Peyer's patch (tissue), 4 donors: ENCODE data around the gene PRICKLE1. TPM values are rescaled to one million over a fixed set of nuclear protein-coding genes. Genes with fewer than 3 reads are reported as not detected.

Experiments
- DNase-seq, 3 donors: peaks; one replicate each; pipeline ENCODE4 v3.0.0-alpha.2; 2017 to 2019
- H3K27ac ChIP-seq, 4 donors: fragments of 200-600 bp; sonication (generic); one replicate each; pipeline ENCODE4 v1.5.1; 2016 to 2019
- H3K27me3 ChIP-seq, 2 donors: fragments of 200-600 bp; sonication (generic); one replicate each; pipeline ENCODE4 v1.5.1; 2019
- H3K36me3 ChIP-seq, 3 donors: fragments of 200-600 bp; sonication (generic); one replicate each; pipeline ENCODE4 v1.5.1; 2016 to 2019
- H3K4me1 ChIP-seq, 4 donors: fragments of 200-600 bp; sonication (generic); one replicate each; pipeline ENCODE4 v1.5.1; 2016 to 2019
- H3K4me3 ChIP-seq, 4 donors: fragments of 200-600 bp; sonication (generic); 1 replicate in 3 of 4; 2 replicates in 1 of 4; pipeline ENCODE4 v1.5.1; 2016 to 2019; ENCODE audit warnings: mild to moderate bottlenecking in 1 of 4
- H3K9me3 ChIP-seq, 4 donors: fragments of 200-600 bp; sonication (generic); one replicate each; pipeline ENCODE4 v1.5.1; 2016 to 2019; ENCODE audit warnings: mild to moderate bottlenecking in 1 of 4
- CTCF ChIP-seq, 6 experiments: fragments of 450-650 bp in 4 of 6; fragments of 200-600 bp in 2 of 6; sonication (generic) in 1 of 6; IDR thresholded peaks; one replicate each; pipeline ENCODE4 v1.5.1; 2017 to 2019; ENCODE audit warnings: antibody characterized with exemption in 6 of 6, mild to moderate bottlenecking in 3 of 6, moderate library complexity in 1 of 6
- POLR2A ChIP-seq, 2 donors: fragments of 450-650 bp; IDR thresholded peaks; one replicate each; pipeline ENCODE4 v1.5.1; 2017; ENCODE audit warnings: antibody characterized with exemption in 2 of 2, mild to moderate bottlenecking in 2 of 2, moderate library complexity in 2 of 2
- total RNA-seq, 4 donors: library from RNA; depleted of rRNA; stranded (reverse); fragments of >200 nt; gene quantifications; one replicate each; pipeline ENCODE4 v1.1.0, GENCODE V29; 2016

Gene PRICKLE1
- total RNA-seq, 4 donors from 2014 or later: 0.53 to 12.6 (median 6.3) TPM

GRCh38 chr12:42576374-42576773, 13.2 kb downstream of the PRICKLE1 start:
- TF ChIP-seq CTCF (IDR thresholded peaks at IDR 0.05) (no peak), POLR2A (IDR thresholded peaks at IDR 0.05) (no peak)
- H3K4me3 ChIP-seq: no peak overlapping the region

GRCh38 chr12:42575717-42576116, 13.8 kb downstream of the PRICKLE1 start:
- Histone ChIP-seq H3K36me3 (no peaks in the 10 kb centered on the region), H3K4me1 (no peaks in the 10 kb centered on the region), H3K27me3 (no peaks in the 10 kb centered on the region), H3K27ac (no peak overlapping the region), H3K4me3 (no peak overlapping the region), H3K9me3 (no peaks in the 10 kb centered on the region)
- no peak for DNase-seq
- TF ChIP-seq POLR2A (IDR thresholded peaks at IDR 0.05) (no peak), CTCF (IDR thresholded peaks at IDR 0.05) (no peak)

More at GRCh38 chr12:42576374-42576773, 13.2 kb downstream of the PRICKLE1 start:
- Histone ChIP-seq H3K27ac (no peak overlapping the region), H3K4me1 (no peaks in the 10 kb centered on the region), H3K36me3 (no peaks in the 10 kb centered on the region), H3K9me3 (no peaks in the 10 kb centered on the region), H3K27me3 (no peaks in the 10 kb centered on the region)
- no peak for DNase-seq

- DNase-seq: no peak
- no peaks in the 10 kb centered on the region for H3K36me3 ChIP-seq
- no peak overlapping the region for H3K27ac ChIP-seq
- H3K27me3 ChIP-seq: no peaks in the 10 kb centered on the region
- TF ChIP-seq CTCF (IDR thresholded peaks at IDR 0.05) (no peak), POLR2A (IDR thresholded peaks at IDR 0.05) (no peak)
- H3K9me3 ChIP-seq: no peaks in the 10 kb centered on the region
- no peak overlapping the region for H3K4me3 ChIP-seq
- no peaks in the 10 kb centered on the region for H3K4me1 ChIP-seq
These were observed 14.7 kb downstream of the PRICKLE1 start for GRCh38 chr12:42574851-42575266.

- no peak for DNase-seq
- Histone ChIP-seq H3K27me3 (no peaks in the 10 kb centered on the region), H3K36me3 (no peaks in the 10 kb centered on the region), H3K9me3 (no peaks in the 10 kb centered on the region), H3K27ac (no peak overlapping the region), H3K4me3 (no peak overlapping the region), H3K4me1 (no peaks in the 10 kb centered on the region)
- no peak for TF ChIP-seq CTCF (IDR thresholded peaks at IDR 0.05)
- no peak for TF ChIP-seq POLR2A (IDR thresholded peaks at IDR 0.05)
These were observed 18.1 kb downstream of the PRICKLE1 start for GRCh38 chr12:42571327-42572009.

GRCh38 chr12:42570076-42570475, 19.5 kb downstream of the PRICKLE1 start:
- no peak for DNase-seq
- Histone ChIP-seq H3K4me1 (no peaks in the 10 kb centered on the region), H3K27me3 (no peaks in the 10 kb centered on the region), H3K36me3 (no peaks in the 10 kb centered on the region), H3K9me3 (no peaks in the 10 kb centered on the region), H3K4me3 (no peak overlapping the region), H3K27ac (no peak overlapping the region)
- TF ChIP-seq CTCF (IDR thresholded peaks at IDR 0.05): no peak
- TF ChIP-seq POLR2A (IDR thresholded peaks at IDR 0.05): no peak
